ENCODE data around the gene ARHGAP8.

DNA sequence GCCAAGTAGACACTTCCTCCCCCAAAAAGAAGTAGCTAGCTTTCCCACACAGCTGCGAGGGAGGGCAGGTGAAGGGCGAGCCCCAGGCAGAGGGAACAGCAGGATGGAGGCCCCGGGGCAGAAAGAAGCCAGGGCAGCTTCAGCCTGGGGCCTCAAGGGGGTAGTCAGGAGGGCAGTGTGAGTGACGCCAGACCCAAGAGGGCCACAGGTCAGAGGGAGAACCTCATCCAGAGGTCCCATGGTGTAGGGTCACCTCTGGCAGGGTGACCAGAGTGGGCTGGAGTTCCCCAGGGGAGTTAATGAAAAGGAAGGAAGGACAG lies 41.2 kb upstream of the ARHGAP8 start:
- TF ChIP-seq, protein P1, sequence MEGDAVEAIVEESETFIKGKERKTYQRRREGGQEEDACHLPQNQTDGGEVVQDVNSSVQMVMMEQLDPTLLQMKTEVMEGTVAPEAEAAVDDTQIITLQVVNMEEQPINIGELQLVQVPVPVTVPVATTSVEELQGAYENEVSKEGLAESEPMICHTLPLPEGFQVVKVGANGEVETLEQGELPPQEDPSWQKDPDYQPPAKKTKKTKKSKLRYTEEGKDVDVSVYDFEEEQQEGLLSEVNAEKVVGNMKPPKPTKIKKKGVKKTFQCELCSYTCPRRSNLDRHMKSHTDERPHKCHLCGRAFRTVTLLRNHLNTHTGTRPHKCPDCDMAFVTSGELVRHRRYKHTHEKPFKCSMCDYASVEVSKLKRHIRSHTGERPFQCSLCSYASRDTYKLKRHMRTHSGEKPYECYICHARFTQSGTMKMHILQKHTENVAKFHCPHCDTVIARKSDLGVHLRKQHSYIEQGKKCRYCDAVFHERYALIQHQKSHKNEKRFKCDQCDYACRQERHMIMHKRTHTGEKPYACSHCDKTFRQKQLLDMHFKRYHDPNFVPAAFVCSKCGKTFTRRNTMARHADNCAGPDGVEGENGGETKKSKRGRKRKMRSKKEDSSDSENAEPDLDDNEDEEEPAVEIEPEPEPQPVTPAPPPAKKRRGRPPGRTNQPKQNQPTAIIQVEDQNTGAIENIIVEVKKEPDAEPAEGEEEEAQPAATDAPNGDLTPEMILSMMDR (IDR thresholded peaks at IDR 0.05; ENCODE audit: insufficient read depth, low read length), result no peak
- TF ChIP-seq SPI1 (IDR thresholded peaks at IDR 0.05; ENCODE audit: borderline replicate concordance, low read depth), result no peak

Data from HL-60 (cell line).